ENCODE measurements around the gene GBP3.
A peak's percentile ranks its signal among the peaks of the same experiment; 100 is the strongest.
"Not testable (repeated sequence)": the region's sequence is repeated elsewhere in the genome, so short reads cannot be mapped to it uniquely, and the experiment has no call there.

Gene GBP3

DNA sequence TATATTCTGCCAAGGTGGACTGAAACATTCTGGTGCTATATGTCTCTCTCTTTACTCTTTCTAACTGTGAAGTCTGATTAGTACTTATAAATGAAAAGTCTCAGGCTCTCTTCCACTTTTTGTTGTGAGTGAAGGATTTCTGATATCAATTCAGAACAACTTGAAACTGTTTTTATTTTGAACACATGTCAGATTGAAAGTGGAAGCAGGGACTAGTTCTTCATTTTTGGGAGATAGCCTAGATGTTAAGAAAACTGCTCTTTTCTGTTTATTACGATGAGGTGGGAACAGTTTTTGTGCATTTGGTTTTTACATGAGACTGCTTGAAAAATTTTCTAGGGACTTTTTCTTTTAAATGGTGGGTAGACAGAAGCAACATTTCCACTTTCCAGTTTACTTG lies 14.5 kb upstream of the GBP3 start:
- DNase-seq = no peak

DNA sequence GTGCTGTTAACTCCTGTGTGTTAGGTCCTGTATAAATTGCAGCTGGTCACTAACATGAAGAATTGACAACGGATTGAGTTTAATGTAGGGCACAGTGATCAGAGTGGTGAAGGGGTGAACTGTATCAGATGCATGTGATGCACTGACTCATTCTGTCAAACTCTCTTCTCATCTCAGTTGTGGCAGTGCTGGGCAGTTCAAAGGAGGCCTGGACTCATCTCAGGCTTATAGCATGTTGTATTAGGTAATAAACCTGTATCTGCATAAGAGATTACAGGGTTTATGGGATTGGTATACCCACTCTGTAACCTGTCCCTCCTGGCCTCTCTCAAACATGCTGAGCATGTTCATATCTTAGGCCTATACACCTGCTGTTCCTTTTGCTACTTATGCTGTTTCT lies 12.4 kb upstream of the GBP3 start:
- no peak for DNase-seq

DNA sequence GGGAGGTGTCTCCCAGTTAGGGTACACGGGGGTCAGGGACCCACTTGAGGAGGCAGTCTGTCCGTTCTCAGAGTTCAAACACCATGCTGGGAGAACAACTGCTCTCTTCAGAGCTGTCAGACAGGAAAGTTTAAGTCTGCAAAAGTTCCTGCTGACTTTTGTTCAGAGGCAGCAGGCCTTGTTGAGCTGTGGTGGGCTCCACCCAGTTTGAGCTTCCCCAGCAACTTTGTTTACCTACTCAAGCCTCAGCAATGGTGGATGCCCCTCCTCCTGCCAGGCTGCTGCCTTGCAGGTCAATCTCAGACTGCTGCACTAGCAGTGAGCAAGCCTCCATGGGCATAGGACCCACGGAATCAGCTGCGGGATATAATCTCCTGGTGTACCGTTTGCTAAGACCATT lies 11.3 kb upstream of the GBP3 start:
- not testable (repeated sequence) for DNase-seq

DNA sequence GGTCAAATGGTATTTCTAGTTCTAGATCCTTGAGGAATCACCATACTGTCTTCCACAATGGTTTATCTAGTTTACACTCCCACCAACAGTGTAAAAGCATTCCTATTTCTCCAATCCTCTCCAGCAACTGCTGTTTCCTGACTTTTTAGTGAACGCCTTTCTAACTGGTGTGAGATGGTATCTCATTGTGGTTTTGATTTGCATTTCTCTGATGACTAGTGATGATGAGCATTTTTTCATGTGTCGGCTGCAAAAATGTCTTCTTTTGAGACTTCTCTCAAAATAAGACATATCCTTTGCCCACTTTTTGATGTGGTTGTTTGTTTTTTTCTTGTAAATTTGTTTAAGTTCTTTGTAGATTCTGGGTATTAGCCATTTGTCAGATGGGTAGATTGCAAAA lies 6.4 kb upstream of the GBP3 start:
- not testable (repeated sequence) for DNase-seq

DNA sequence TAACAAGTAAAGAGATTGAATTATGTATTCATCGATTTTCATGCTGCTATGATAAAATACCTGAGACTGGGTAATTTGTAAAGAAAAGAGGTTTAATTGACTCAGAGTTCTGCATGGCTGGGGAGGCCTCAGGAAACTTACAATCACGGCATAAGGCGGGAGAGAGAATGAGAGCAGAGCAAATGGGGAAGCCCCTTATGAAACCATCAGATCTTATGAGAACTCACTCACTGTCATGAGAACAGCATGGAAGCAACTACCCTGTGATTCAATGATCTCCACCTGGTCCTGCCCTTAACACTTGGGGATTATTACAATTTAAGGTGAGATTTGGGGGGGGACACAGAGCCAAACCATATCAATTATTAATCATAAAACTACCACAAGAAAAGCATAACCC lies 3.3 kb upstream of the GBP3 start:
- DNase-seq = no peak

DNA sequence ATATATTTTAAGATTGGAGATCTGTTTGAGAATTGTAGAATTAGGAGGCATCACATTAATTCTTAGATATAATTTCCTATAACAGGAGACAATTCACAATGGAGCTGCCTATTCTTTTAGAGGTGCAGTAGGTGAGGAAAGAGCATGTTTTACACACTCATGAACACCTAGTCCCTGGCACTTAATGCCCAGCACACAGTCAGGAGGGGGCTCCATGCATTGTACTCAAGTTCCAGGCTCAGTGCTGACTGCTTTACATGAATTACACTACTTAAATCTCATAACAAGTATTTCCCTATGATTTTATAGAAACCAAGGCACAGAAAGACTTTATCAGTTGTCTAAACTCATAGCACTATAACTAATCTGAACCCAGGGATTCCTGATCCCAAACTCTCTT lies 360 bp upstream of the GBP3 start:
- DNase-seq = no peak

DNA sequence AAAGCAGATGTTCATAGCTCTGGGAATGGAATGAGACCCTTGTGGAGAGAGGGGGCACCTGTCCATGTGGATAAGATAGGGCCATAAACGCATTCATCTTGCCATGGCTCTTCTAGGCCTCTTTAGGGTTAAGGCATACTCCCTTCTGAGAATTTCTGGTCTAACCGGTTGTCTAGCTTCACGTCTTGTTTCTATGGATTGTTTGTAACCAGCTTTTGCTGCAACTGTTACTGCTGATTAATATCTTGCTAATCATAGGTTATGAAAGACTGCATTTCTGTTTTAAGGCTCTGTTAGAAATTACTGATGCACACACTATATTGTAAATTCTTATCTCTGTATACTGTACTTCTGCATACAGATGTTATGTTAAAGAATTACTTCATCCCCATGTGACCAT lies 4.3 kb downstream of the GBP3 start:
- DNase-seq = not testable (repeated sequence)

DNA sequence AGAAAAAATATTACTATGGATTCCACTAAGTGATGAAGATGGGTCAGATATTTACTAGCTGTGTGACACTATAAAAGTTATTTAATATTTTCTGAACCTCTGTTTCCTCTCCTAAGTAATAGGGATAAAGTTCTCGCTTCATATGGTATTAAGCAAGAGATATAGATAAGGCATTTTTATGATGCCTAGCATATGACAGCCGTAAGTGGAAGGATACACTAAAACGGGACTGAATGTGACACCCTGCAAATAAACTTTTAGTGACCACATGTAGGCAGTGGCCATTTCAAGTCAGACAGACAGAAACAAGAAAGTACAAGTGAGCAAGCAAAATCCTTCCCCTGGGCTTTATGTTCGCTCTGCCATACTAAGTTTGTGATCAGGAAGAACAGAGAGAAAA lies 14.2 kb downstream of the GBP3 start:
- no peak for DNase-seq

DNA sequence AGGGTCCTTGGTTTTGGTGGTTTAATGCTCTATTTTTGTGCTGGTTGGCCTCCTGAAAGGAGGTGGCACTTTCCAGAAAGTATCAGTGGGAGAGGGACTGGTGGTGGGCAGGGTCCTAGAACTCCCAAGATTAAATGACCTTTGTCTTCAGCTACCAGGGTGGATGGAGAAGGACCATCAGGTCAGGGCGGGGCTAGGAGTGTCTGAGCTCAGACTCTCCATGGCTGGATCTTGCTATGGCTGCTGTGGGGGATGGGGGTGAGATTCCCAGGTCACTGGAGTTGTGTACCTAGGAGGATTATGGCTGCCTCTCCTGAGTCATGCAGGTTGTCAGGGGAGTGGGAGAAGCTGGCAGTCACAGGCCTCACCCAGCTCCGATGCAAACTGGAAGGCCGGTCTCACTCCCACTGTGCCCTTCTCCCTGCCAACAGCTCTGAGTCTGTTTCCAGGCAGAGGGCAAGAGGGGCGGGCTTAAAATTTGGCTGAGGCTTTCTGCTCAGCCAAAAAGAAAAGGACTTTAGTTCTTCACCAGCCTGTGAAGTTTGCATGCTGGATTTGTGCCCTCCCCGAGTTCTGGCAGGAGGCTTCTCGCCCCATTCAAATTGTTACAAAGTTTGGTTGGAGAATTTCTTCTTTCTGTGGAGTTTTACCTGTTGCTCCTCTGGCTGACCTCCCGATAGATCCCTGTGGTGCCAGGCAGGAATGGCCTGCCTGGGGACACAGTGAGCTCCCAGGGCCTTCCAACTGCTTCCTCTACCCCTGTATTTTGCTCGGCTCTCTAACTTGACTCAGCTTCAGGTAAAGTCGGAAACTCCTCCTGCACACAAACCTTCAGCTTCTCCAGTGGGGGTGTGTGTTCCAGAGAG lies 17.1 kb downstream of the GBP3 start:
- DNase-seq = no peak

DNA sequence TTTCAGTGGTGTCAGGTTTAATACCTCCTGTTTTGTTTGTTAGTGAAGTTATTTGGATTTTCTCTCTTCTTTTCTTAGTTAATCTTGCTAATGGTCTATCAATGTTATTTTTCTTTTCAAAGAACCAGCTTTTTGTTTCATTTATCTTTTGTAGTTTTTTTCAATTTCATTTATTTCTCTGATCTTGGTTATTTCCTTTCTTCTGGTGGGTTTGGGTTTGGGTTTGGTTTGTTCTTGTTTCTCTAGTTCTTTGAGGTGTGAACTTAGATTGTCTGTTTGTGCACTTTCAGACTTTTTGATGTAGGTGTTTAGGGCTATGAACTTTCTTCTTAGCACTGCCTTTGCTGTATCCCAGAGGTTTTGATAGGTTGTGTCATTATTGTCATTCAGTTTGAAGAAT lies 20.5 kb downstream of the GBP3 start:
- not testable (repeated sequence) for DNase-seq

DNA sequence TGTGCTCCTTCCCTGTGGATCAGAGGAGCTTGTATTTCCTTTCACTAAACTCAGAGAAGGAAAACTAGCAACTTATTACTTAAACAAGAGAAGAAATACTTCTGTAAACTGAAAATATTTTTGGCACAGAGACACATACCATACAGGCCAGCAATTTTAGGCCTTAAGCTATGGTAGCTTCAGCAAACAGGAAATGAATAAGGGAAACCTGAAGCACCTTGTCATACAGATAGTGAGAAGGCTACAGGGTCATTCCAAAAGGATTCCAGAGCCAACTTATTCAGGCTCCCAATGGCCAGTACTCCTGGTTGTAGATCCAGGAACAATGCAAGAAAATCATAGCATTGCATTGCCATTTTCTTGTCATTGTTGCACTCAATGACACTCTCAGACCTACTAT lies 21.2 kb downstream of the GBP3 start:
- no peak for DNase-seq

DNA sequence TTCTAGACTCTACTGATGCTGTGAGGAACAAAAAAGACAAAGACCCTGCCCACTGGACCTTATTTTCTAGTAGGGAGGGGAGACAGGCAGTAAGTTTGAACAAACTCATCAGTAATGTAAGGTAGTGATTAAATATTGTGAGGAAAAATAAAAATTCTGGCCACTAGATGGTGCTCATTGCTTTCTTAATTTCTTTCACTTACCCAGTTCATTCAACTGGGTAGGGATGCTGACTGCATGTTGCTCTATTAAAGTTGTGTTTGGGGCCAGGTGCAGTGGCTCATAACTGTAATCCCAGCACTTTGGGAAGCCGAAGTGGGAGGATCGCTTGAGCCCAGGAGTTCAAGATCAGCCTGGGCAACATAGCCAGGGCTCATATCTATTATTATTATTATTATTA lies 23.9 kb downstream of the GBP3 start:
- peak; percentile 82 for DNase-seq

DNA sequence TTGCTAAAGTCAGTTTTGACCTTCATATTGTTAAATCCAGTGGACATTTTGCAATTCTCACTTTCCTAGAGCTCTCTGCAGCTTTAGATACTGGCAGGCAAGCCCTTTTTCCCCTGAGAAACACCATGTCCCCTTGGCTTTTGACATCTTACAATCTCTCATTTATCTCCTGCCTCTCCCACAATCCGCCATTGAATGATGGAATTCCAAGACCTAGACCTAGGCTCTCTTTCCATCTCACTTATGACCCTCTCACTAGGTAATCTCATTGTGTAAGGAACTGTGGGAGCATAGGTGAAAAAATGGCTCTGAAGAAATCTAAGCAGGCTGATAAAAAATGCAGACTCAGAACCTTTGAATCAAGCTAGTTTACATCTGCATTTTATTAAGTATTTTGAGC lies 32.2 kb downstream of the GBP3 start:
- no peak for DNase-seq

DNA sequence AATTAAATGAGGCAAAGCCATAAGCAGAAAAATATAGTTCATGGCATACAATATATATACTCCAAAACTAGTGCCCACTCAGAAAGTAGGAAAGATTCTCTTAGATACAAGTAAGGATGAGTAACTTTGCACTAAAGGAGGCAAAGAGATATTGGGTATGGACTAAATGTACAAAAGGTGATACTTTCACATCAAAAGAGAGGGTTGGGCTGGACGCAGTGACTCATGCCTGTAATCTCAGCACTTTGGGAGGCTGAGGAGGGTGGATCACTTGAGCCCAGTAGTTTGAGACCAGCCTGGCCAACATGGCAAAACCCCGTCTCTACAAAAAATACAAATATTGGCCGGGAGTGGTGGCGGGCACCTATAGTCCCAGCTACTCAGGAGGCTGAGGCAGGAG lies 37.0 kb downstream of the GBP3 start:
- DNase-seq = no peak

DNA sequence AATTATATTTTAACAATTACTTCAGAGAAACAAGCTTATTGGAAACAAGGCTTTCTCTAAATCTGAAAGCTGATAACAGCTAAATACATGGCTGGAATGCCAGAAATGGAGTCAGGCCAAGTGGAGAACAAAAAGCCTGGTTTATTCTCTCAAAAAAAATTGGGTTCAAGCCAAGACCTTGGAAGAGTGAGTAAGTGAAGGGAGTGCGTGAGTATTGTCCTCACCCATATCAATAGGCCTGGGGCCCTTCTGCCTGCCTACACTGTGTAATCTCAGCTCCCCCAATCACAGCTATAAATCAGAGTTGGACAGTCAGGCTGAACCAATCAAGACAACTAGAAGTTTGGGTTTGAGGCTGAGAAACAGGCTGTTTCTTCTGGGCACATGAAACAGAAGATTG lies 37.6 kb downstream of the GBP3 start:
- DNase-seq = peak; percentile 88

DNA sequence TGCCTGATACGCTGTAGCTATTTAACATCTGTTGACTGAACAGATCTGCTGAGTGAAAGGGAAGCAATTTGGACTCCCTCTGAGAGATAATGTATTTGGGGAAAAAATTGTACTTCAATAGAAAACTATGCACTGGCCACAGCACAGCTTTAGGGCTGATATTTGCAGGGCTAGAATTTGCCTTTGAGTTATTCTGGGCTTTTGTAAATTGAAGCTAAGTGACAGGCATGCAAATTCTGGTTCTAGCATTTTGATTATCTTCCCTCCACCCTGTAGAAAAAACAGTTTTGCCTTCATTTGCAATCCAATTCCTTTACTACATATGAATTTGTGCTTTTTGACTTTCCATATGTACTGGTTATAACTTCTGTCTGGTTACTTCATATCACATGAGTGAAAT lies 38.1 kb downstream of the GBP3 start:
- no peak for DNase-seq

DNA sequence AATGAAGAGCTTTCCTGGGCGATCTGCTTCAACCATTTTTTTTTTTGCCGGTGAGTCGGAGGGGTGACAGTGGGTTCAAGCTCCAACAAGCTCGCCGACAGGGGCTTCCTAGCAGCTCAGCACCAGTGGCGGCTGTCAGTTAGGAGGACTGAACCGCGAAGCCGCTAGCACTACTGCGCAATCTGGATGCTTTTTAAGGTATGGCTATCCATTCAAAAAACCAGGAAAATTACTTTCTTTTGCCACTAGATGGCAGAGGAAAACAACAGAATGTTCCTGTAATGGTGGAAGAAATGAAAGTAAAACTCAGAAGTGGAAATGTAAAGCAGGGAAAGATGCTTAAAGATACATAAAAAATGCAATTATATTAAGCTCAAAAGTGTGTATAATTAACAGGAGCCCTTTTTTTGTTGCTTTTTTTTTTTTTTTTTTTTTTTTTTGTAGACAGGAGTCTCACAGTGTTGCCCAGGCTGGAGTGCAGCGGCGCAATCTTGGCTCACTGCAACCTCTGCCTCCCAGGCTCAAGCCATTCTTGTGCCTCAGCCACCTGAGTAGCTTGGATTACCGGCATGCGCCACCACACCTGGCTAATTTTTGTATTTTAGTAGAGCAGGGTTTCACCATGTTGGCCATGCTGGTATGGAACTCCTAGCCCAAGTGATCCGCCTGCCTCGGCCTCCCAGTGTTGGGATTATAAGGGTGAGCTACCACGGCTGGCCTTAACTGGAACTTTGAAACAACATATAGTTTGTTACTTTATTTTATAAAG lies 38.7 kb downstream of the GBP3 start:
- peak; percentile 16 for DNase-seq

DNA sequence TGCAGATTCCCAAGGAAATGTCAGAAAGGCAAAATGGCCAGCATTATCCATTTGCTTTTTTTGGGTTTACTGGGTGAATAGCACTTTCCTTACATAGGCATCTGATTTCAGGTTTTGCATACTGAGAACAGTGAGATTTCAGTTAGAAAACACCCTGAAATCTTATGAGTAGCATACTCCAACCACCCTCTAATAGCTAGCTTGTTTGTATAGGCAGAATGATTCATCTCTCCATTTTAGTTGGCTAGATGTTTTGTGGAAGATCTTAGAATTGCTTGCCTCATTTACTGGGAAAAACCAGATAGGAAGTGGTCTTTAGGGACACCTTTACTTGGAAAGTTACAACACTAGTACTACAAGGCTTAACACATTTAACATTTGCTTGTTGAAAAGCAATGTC lies 40.6 kb downstream of the GBP3 start:
- no peak for DNase-seq

DNA sequence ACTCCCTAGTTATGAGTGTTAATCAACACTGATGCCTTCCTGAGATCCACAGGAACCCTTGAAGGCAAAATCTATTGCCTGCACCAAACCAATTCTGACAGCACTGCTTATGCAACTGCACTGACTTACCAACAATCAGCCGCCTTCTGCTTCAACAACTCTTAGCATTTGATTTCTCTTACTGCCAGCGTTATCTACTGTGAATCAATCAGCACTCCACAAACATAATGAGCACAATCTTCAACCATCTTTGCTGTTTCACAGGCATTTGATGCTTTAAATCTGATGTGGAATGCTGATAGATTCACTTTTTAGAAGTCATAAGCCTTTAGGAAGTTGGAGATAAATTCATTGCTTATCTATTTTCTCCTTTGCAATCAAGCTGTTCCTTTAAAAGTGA lies 41.2 kb downstream of the GBP3 start:
- DNase-seq = not testable (repeated sequence)

DNA sequence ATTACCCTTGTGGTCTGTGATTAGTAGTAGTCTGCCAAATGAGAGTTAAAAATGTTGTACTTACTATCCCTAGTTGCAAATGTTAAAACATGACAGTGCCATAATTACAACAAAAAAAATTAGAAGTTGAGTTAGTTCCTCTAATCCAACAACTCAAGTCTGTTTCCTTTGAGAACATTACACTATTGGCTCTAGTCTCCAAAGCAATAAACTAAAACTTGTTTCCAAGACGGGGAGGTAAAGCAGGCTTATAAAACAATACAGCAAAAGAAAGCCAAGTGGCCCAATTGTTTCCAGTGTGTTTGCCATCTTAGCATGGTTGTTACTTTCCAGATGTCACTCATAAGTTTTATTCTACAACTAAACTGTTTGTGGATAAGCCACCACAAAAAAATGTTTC lies 41.8 kb downstream of the GBP3 start:
- no peak for DNase-seq

DNA sequence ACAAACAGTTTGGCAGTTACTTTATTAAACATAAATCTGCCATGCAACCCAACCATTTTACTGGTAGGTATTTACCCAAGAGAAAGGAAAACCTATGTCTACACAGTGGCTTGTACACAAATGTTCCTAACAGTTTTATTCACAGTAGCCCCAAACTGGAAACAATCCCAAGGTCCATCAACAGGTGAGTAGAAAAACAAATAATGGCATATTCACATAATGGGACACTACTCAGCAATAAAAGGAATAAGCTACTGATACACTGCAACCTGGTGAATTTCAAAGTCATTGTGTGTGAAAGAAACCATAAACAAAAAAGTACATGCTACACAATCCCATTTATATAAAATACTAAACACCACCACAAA lies 42.9 kb downstream of the GBP3 start:
- no peak for DNase-seq

DNA sequence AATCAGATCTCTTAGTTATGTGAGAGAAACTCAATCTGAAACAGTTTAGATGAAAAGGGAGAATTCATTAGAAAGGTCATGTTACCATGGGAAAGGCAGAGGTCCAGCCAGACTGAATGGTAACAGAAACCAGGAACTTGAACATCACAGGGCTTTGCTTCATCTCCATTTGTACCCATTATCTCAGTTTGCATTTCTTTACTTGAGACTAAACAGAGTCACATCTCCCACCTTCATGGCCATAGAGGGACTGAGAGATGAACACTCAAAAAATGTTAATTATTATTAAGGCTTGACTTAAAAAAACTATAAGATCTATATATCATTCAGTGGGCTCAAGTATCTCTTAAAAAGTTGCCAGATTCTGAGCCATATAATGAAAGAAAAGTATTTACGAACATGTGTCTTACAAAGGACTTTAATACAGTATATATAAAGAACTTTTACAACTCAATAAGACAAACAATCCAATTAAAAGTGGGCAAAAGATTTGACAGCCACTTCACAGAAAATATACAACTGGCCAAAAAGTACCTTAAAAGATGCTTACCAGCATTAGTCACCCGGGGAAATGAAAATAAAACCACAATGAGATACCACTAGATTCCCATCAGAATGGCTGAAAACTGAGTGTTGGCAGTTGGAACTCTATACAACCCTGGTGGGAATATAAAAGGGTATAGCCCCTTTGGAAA lies 43.5 kb downstream of the GBP3 start:
- no peak for DNase-seq

DNA sequence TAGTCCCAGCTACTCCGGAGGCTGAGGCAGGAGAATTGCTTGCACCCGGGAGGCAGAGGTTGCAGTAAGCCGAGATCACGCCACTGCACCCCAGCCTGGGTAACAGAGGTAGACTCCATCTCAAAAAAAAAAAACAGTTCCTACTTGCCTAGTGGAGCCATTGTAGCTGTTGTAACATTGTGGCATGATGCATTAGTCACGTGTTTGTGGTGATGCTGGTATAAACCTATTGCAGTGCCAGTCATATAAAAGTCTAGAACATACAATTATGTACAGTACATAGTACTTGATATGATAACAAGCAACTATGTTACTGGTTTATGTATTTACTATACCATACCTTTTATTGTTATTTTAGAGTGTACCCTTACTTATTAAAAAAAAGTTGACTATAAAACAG lies 46.4 kb downstream of the GBP3 start:
- no peak for DNase-seq

DNA sequence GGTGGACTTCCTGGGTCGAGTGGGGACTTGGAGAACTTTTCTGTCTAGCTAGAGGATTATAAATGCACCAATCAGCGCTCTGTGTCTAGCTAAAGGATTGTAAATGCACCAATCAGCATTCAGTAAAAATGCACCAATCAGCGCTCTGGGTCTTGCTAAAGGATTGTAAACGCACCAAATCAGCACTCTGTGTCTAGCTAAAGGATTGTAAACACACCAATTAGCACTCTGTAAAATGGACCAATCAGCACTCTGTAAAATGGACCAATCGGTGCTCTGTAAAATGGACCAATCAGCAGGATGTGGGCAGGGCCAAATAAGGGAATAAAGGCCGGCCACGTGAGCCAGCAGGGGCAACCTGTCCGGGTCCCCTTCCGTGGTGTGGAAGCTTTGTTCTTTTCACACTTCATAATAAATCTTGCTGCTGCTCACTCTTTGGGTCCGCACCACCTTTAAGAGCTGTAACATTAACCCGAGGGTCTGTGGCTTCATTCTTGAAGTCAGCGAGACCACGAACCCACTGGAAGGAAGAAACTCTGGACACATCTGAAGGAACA lies 48.0 kb downstream of the GBP3 start:
- DNase-seq = not testable (repeated sequence)
